ENCODE data around the gene HDAC10.

The HDAC10 gene

DNA sequence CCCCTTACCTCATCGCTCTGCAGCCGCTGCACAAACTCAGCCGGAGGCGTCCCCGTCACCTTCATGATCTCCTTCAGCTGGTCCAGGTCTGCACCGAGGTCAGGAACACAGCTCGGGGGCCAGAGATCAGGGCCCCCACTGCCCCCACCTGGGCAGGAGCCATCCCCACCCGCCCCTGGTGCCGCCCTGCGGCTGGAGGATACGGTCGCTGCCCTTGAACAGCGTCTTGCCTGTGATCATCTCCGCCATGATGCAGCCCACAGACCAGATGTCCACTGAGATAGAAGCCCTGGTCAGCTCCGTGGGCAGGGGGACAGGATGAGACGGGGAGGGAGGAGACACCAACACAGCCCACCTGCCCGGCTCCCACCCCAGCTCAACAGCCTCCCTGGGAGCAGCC, 4.5 kb upstream of the HDAC10 start:
- DNase-seq, result no peak

DNA sequence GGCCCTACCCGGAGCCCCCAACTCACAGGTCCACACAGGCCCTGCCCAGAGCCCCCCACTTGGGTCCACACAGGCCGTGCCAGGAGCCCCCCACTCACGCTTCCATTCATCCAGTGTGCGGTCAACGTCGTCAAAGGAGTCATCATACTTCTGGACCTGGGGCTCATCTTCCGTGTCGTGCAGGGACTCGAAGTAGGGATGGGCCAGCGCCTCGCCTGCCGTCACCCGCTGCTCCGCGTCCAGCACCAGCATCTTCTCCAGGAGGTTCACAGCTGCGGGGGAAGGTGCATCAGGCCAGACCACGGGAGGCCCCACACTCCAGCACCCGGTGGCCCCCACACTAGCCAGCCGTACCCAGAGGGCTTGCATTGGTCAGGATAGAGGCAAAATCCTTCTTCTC, 4.0 kb upstream of the HDAC10 start:
- no peak for DNase-seq

DNA sequence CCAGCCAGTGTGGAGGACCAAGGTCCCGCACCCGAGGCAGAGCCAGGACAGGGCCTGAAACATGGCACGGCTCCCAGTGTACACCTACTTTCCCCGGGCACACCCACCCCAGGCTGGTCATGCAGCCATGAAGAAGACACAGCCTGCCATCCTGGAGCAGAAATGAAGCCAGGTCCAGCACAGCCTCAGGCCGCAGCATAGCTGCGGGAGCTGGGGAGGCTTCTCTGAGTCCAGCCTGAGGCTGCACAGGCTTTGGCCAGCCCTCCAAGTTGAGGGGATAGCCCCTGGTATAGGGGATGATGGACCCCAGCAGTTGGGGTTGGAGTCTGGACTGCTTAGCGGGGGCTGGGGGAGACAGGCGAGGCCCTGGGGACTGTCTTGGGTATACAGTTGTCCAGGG, 2.9 kb upstream of the HDAC10 start:
- DNase-seq, result no peak

DNA sequence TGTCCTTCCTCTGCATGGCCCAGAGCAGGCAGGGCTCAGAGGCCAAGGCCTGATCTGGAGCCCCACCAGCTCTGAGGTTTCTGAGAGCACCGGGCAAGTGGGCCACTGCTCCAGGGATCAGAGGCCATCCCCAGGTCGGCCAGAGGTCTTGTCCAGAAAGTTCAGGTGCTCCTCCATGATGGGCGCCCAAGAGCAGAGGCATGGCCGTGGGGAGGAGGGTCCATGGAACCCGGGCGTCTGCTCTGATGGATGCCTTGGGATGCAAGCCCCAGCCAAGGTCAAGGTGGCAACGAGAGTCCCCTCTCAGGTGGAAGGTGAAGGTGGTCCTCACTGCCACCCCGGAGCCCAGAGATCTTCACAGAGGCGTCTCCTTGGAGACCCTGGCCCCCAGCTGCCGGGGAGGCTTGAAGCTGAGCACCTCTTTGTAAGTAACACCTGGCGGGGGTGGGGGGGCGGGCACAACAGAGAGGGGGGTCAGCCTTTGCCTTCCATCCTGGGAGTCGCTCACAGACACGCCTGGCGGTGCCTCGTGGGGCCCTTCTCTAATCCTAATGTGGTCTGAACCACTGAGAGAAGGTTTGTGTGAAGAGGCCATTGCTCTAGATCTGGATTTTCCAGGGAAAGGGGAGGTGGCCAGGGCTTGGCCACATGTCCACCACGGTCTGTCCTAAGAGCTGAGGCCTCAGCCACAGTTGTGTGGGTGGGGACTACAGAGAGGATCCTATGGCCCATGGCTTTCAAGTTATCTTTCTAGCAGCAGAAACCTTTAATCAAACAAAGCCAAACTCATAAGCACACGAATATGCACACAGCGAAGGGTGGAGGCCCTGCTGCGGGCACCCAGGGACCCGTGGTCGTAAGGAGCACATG, 2.2 kb upstream of the HDAC10 start:
- no peak for DNase-seq

DNA sequence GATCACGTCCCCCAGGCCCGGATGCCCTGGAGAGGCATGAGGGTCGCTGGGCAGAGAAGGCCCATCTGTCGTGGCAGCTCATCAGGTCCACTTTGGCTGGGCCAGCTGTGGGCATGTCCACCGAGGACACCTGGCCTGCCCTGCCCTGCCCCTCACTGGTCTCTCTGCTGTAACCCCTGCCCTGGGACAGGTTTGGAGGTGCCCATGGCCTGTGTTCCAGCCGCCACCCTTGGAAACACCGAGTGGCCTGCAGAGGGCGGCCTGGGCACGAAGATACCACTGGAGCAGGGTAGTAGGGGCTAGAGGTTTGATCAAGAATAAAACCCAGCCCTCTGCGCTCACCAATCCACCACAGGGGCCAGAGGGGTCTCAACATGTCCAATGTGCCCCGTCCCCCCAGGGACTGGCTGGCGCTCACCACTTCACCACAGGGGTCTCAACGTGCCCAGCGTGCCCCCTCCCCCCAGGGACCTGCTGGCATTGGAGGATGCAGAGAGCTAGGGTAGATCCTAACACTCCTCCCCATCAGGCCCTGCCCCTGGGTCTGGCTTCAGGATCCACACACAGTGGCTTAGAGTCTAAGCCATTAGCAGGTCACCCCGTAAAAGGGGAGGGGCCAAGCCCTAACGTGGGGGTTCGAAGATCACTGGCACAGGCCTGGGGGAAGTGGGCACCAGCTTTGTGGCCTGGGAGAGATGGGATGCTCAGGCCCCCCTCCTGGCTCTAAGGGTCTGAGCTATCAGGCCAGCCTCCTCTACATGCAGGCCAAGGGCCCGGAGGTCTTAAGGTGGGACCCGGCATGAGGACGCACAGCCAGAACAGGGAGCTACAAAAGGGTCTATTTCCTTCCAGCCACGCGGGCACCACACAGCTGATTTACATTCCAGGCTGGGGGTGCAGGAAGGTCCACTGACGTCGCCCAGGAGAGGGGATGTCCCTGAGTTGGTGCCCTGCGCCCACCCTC, 1.3 kb upstream of the HDAC10 start:
- DNase-seq, result peak; percentile 71

DNA sequence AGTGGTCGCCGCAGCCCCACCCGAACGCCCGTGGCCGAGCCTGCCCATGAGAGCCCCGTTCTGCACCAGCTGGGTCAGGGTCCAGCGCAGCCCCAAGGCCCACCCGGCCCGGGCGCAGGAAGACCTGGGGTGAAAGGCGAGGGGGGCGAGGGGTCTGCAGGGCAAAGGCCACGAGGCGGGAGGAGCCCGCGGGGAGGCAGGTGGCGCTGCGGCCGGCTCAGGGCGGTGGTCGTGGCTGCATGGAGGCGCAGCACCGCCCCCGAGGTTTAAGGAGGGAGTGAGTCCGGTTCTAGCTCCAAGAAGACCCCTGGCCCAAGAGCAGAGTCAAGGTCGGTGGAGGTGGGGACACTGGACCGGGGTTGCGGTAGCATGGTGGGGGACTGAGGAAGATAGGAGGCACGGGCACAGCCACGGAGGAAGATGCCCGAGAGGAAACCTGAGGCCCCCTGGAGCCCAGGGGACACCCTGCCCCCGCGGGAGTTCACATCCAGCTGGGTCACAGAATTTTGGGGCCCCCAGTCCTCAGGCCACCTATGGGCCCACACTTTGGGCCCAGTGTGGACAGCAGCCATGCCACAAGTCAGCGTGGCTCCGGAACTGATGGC, 514 bp upstream of the HDAC10 start:
- DNase-seq, result no peak

DNA sequence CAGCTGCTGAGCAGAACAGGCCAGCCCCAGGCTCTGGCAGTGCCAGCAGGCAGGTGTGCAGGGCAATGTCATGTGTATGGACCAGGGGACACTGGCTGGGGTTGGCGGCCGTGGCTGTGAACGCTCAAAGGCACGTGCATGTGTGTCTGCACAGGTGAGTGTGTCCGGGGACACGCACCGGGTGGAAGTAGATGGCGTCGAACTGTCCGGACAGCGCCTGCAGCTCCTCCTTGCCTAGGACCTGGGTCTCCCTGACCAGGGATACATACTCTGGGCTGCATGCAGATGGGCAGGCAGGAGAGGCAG, 863 bp downstream of the HDAC10 start:
- DNase-seq, result no peak

DNA sequence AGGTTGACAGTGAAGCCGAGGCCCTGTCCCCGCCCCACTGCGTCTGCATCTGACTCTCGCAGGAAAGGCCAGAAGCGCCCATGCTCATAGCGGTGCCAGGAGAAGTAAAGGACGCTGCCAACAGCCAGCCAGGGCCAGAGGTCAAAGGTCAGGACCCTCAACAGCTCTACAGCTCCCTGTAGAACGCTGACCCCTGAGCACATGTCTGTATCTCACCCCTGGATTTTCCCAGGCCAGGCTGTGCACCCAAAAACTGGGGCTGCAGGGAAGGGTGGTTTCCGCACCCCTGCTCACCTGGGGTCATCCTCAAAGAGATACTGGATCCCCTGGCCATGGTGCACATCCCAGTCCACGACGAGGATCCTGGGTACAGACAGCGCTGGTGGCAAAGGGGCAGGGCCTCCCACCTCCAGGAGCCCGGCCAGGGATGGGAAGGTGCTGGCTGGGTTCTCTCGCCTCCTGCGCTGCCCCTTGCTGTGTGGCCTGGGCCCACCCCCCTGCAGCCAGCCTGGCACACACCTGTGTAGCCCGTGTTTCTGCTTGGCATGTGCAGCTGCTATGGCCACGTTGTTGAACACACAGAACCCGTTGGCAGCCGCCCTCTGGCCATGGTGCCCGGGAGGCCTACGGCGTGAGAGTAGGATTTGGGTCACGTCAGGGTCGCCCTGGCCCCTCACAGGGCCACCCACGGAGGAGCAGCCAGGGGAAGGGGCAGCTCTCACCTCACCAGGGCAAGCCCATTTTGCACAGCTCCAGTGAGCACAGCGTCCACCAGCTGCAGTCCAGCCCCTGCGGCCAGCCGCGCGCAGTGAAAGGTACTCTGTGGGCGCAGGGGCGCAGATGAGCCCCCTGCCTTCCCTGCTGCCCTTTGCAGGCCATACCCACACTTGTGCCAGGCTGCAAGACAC, 1.5 kb downstream of the HDAC10 start:
- DNase-seq, result no peak

DNA sequence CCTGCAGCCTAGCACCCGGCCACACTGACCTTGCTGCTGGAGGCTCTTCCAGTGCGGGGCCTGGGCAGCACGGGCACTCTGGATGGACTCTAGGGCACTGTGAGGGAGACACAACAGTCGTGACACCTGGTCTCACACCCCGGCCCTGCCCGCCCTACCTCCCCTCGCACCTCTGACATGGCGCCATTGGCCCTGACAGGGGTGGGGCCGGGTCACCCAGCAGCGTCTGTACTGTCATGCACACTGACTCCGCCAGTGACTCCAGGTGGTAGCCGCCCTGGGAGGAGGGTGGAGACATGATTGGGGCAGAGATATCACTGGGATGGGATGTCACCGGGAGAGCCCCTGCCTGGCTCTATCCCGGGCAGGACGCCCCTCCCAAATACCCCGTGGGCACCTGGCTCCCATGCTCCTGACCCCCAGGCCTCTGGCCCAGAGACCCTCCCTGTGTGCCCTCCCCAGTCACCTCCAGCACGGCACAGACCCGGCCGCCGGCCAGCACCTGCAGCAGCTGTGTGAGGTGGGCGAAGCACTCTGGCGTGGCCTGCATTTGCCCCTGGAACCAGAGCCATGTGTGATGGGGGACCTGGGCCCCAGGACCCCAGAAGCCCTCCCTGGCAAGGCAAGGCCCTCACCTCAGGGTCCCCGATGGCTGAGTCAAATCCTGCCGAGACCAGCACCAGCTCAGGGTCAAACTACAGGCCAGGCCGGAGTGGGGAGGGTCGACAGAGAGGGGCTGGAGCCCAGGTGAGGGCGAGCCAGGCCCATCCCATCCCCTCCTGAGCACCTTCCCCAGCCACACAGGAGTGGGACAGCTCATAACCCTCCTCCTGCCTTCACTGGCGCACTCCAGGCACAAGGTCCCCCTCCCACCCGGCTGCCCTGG, 2.6 kb downstream of the HDAC10 start:
- no peak for DNase-seq

DNA sequence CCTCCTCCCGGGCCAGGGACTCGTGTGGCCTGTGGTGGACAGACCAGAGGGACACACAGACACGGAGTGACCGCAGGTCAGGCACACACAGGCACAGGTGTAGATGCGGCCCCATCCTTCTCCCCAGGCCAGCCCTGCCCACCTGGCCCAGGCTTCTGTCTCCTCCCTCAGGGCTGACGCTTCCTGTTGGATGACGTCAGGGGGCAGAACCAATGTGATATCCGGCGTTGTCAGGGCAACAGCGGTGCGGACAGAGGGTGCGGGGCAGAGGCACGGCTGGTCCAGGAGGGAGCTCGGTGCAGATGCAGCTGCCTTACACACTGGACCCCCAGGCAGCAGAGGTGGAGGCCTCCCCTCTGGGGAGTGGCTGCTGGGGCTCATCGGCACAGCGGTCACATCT, 3.3 kb downstream of the HDAC10 start:
- no peak for DNase-seq

DNA sequence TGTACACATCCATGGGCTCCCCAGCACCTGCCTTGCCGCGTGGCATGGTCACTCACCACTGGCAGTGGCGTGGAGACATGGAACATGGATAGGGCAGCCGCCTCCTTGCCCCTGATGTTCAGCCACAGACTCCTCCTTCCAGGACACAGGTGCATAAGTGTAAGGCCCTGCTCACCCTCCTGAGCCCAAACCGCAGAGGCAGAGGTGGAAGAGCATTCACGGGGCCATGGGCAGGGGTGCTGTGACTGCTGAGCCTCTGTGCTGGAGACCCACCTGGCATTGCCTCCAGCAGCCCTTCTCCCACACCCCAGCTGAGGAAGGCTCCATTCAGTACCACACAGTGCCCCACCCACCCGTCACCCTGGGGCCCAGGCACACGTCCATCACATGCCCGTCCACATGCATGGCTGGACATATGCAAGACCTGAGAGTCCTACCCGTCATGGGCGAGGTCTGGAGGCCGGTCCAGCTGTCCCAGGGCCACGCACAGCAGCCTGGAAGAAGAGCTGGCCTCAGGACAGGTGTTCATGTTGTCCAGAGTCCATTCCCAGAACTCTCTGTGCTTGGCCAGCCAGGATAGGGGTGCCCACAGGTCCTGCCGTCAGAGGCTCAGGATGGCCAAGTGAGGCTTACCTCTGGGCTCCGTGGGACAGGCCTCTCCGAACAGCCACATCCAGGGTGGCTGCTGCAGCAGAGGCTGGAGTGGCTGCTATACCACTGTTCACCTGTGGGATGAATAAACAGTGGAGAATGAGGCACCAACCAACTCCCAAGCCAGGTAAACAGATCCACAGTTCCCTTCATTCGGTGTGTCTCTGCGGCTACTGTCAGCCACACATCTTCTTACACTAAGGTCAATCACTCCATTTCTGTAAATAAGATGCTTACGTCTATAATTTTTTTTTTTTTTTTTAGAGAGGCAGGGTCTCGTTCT, 4.6 kb downstream of the HDAC10 start:
- no peak for DNase-seq

DNA sequence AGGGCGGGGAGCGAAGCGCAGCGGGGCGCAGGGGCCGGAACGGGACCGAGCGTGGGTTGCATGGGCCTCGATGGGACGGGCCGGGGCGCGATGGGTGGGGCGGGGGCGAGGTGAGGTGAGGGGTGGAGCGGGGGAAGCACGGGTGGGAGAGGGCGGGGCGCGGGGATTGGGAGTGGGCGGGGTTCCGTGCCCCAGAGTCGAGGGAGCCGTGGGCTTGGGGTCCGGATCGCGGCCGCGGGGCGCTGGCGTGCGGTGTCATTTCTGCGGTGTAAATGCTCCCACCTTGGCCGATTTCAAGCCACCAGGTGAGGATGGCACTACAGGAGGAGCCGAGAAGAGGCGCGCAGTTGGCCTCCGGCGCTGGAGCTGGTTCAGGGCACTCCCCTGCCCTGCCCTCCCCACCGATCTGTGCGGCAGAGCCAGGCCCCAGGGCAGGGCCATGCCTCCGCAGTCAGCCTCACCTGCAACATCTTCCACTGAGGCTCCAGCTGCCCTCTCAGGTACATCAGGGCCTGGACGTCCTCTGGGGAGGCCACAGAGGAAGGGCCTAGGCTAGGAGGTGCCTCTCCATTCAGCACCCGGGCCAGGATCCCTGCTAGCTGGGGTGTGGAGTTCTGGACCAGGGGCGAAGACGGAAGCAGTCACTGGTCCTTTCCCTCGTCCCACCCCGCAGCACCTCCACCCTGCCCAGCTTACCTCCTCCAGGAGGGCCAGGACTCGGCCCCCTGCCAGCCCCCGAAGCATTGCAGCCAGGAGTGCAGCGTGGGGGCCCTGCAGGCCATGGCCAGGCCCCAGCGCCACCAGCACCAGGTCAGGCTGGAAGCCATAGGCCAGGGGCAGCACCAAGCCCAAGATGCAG, 5.6 kb downstream of the HDAC10 start:
- DNase-seq, result no peak

DNA sequence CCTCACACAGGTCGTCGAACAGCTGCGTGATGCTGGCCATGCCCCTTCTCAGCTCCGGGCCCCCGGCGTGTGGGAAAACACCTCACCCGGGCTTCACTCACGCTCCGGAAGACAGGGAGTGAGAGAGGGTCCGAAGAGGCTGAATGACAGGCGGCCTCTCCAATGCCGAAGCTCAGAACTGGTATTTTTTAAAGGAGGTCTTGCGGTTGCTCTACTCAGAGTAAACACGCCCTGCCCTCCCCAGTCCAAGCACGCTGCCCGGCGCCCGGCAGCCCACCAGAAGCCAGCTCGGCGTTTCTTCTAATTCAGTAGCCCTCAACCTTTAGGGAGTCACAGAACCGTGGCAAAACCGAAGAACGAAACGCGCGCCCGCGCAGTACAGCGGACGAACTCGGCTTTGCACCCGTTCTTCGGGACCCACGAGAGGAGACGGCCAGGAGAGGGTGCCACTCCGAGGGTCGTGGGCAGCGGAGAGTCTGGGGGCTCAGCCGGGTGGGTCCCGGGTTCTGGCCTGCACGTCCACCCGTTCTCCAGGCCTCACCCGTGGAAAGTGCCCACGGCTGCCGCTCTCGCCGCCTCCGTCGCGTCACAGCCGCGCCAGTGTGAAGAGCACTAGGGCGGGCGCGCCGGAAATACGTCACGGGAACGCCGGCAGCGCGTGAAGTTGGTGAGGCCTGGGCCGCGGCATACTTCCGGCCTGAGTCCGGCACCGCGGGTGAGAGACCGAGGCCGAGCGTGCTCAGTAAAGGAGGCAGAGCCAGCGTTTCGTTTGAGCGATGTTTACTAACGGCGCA, 6.4 kb downstream of the HDAC10 start, which contains the start of gene TUBGCP6:
Gene TUBGCP6, minus strand, starts transcription at position 604 of the 794 bp plus-strand sequence. Its CDS starts 564 bp downstream, at position 40.
- DNase-seq, result peak; percentile 90

DNA sequence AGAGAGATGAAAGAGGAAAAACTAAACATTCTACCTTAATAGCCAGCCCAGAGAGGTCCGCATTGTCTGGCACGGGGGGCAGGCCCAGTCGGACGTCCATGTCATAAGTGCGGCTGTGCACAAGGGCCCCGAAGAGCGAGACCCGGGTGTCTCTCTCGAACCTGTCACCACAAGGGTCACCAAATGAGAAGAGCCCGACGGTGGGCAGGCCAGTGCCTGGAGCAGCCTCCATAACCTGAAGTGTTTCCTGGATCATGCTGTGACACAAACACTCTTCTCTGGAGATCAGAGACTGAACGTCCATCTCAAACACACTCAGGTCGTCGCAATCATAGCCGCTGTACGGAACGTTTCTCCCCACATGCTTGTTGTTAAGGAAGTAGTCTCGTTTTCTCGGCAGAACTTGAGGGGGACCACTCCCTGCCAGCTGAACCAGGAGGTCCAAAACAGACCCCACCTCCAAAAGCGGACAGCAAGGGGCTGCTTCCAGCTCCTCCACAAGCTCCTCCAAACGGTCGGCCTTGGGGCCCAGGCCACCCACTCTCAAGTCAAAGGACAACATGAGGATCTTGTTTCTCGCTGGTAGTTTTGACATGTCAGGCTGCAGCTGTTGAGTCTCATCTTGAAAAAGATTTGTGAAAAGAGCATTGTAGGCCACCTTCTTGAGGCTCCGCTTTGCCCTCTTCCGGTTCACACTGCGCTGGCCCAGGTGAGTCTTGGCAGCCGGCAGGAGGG, 7.2 kb downstream of the HDAC10 start:
- DNase-seq, result no peak

DNA sequence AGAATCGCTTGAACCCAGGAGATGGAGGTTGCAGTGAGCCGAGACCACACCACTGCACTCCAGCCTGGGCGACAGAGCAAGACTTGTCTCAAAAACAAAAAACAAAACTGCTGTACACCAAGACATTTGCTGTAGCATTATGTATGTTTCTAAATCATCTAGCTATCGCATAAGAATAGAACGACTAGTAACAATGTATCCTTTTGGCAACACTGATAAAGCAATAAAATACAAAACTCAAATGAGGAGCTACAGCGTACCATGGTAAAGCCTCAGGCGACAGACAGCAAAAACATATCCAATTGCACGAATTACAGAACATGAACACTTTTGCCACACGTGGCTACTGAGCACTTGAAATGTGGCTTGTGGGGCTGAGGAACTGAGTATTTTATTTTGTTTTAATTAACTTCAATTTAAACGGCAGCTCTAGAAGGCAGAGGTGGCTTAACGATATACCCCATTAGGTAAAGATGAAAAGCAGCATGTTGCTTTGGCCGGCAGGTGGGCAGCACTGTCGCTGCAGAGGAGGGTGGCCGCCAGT, 8.6 kb downstream of the HDAC10 start:
- no peak for DNase-seq

DNA sequence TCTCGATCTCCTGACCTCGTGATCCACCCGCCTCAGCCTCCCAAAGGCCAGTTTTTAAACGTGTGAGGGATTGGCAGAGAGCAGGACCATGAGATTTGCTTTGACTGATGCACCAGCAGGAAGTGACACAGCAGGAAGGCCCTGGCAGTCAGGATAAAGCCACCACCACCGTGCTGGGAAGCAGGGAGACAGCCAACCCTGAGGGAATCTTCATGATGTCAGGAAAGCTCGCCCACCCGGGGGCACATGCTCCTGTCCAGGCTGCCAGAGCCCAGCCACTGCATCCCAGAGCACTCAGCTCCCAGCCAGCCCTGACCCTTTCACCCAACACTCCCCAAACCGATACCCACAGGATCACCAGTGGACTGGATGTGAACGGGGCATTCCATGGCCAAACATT, 12.3 kb downstream of the HDAC10 start:
- DNase-seq, result no peak
